HCT116 (cell line): ENCODE data around the gene ICA1. TPM values are rescaled to one million over a fixed set of nuclear protein-coding genes. Genes with fewer than 3 reads are reported as not detected.

Experiments
- ATAC-seq: fragments of 200-7000 bp; cut with Tn5 transposase; 2 replicates; pipeline ENCODE4 v1.9.1; 2020; ENCODE audit warnings: mild to moderate bottlenecking, moderate library complexity
- BruUV-seq: library from RNA; stranded (reverse); fragments of 400-500 nt; replicated peaks from 2 replicates; lab custom pipeline; 2021; lab: Mats Ljungman, UMichigan
- CTCF ChIA-PET: fragments of 300-600 bp; sonication (Branson Sonifier 250); formaldehyde crosslinking; loops from one replicate; lab custom pipeline; 2021; ENCODE audit warnings: antibody characterized with exemption; lab: Charles Lee
- POLR2A ChIA-PET: fragments of 300-600, 350-600 bp; sonication (Branson Sonifier 250); formaldehyde crosslinking; loops from one replicate; lab custom pipeline; 2021; ENCODE audit warnings: antibody characterized with exemption; lab: Charles Lee
- RAD21 ChIA-PET, 2 experiments: fragments of 300-600 bp; sonication (Branson Sonifier 250); formaldehyde crosslinking; loops; one replicate each; lab custom pipeline; 2023; ENCODE audit warnings: low total read pairs in 2 of 2; ENCODE audit not compliant: uncharacterized antibody in 2 of 2, unreplicated experiment in 2 of 2, low non-redundant PET in 1 of 2; lab: Charles Lee
- DNase-seq: peaks from one replicate; pipeline ENCODE4 v3.0.0-alpha.2; 2010; ENCODE audit warnings: low read depth, low spot score
- H2AFZ ChIP-seq: fragments of 200-600 bp; shearing (Covaris generic), sonication (generic); 2 replicates; pipeline ENCODE4 v1.6.1; 2017; ENCODE audit warnings: low read depth, mixed run types, mixed read lengths, antibody characterized with exemption, low read length; ENCODE audit not compliant: poor library complexity, severe bottlenecking
- H3K27ac ChIP-seq: 2 replicates; pipeline ENCODE4 v1.5.1; 2012; ENCODE audit warnings: low read depth, low read length
- H3K27me3 ChIP-seq: fragments of 200-600 bp; sonication (generic); 2 replicates; pipeline ENCODE4 v1.6.1; 2016; ENCODE audit warnings: mixed run types, low read length, mixed read lengths; ENCODE audit not compliant: insufficient read depth
- H3K36me3 ChIP-seq, 2 experiments: fragments of 200-500 bp in 1 of 2; fragments of 200-600 bp in 1 of 2; sonication (Bioruptor generic) in 1 of 2; sonication (generic) in 1 of 2; 2 replicates each; pipeline versions ENCODE4 v1.5.1 to v1.6.1; 2014 to 2016; ENCODE audit warnings: low read length in 2 of 2, inconsistent platforms in 1 of 2, mixed read lengths in 1 of 2, mixed run types in 1 of 2; ENCODE audit not compliant: insufficient read depth in 2 of 2, control insufficient read depth in 1 of 2
- H3K4me1 ChIP-seq, 2 experiments: fragments of 200-600 bp in 1 of 2; sonication (generic) in 1 of 2; 2 replicates each; pipeline versions ENCODE4 v1.5.1 to v1.6.1; 2012 to 2017; ENCODE audit warnings: low read length in 2 of 2, inconsistent platforms in 1 of 2, mild to moderate bottlenecking in 1 of 2, mixed read lengths in 1 of 2, mixed run types in 1 of 2, moderate library complexity in 1 of 2; ENCODE audit not compliant: insufficient read depth in 2 of 2, control insufficient read depth in 1 of 2
- H3K4me2 ChIP-seq: fragments of 200-600 bp; sonication (generic); 2 replicates; pipeline ENCODE4 v1.6.1; 2017; ENCODE audit warnings: mixed run types, low read length, mixed read lengths
- H3K4me3 ChIP-seq, 2 experiments: fragments of 200-600 bp in 1 of 2; sonication (generic) in 1 of 2; replicated peaks in 1 of 2; 2 replicates each; pipeline ENCODE4 v1.5.1; 2011 to 2016; ENCODE audit warnings: low read length in 2 of 2, control low read depth in 1 of 2, low read depth in 1 of 2, mild to moderate bottlenecking in 1 of 2, mixed read lengths in 1 of 2, mixed run types in 1 of 2
- H3K79me2 ChIP-seq: fragments of 200-600 bp; sonication (generic); 2 replicates; pipeline ENCODE4 v1.6.1; 2017; ENCODE audit warnings: mild to moderate bottlenecking, mixed run types, low read length, moderate library complexity, mixed read lengths; ENCODE audit not compliant: insufficient read depth
- H3K9ac ChIP-seq: fragments of 200-600 bp; sonication (generic); 2 replicates; pipeline ENCODE4 v1.6.1; 2016; ENCODE audit warnings: low read length, mixed read lengths
- H3K9me2 ChIP-seq: fragments of 200-600 bp; sonication (generic), shearing (Covaris generic); 2 replicates; pipeline ENCODE4 v1.6.1; 2017; ENCODE audit warnings: mixed run types, mild to moderate bottlenecking, moderate library complexity; ENCODE audit not compliant: insufficient read depth
- H3K9me3 ChIP-seq, 2 experiments: fragments of 200-500 bp in 1 of 2; fragments of 200-600 bp in 1 of 2; sonication (Bioruptor generic) in 1 of 2; sonication (generic) in 1 of 2; 2 replicates each; pipeline ENCODE4 v1.6.1; 2014 to 2017; ENCODE audit warnings: low read length in 2 of 2, mixed read lengths in 2 of 2, inconsistent platforms in 1 of 2, low read depth in 1 of 2, mild to moderate bottlenecking in 1 of 2, mixed run types in 1 of 2, moderate library complexity in 1 of 2; ENCODE audit not compliant: control insufficient read depth in 1 of 2, insufficient read depth in 1 of 2
- H4K20me1 ChIP-seq: fragments of 200-600 bp; sonication (generic), shearing (Covaris generic); 2 replicates; pipeline ENCODE4 v1.6.1; 2017; ENCODE audit warnings: mixed run types, mild to moderate bottlenecking, moderate library complexity; ENCODE audit not compliant: insufficient read depth
- ATF3 ChIP-seq: IDR thresholded peaks from 2 replicates; pipeline ENCODE4 v1.6.1; 2012
- ELF1 ChIP-seq: IDR thresholded peaks from 2 replicates; pipeline ENCODE4 v1.6.1; 2012; ENCODE audit warnings: low read depth, borderline replicate concordance
- EZH2 ChIP-seq: fragments of 200-600 bp; sonication (generic); IDR thresholded peaks from 2 replicates; pipeline ENCODE4 v1.6.1; 2017; ENCODE audit warnings: antibody characterized with exemption, mixed run types
- EZH2phosphoT487 ChIP-seq: fragments of 200-600 bp; IDR thresholded peaks from 2 replicates; pipeline ENCODE4 v1.6.1; 2018; ENCODE audit warnings: antibody characterized with exemption, borderline replicate concordance
- FOSL1 ChIP-seq: IDR thresholded peaks from 2 replicates; pipeline ENCODE4 v1.6.1; 2012; ENCODE audit warnings: low read depth
- JUND ChIP-seq: IDR thresholded peaks from 2 replicates; pipeline ENCODE4 v1.6.1; 2012
- MAX ChIP-seq: IDR thresholded peaks from 2 replicates; pipeline ENCODE4 v1.6.1; 2012
- POLR2A ChIP-seq: IDR thresholded peaks from 2 replicates; pipeline ENCODE4 v1.7.0; 2011; ENCODE audit warnings: borderline replicate concordance; ENCODE audit not compliant: insufficient read depth, insufficient read length; ENCODE audit errors: extremely low read depth
- POLR2AphosphoS5 ChIP-seq: IDR thresholded peaks from 2 replicates; pipeline ENCODE4 v1.6.1; 2011; ENCODE audit warnings: mild to moderate bottlenecking, low read depth, low read length, moderate library complexity
- RAD21 ChIP-seq: IDR thresholded peaks from 2 replicates; pipeline ENCODE4 v1.6.1; 2012; ENCODE audit warnings: low read depth, mild to moderate bottlenecking
- REST ChIP-seq: IDR thresholded peaks from 2 replicates; pipeline ENCODE4 v1.6.1; 2012; ENCODE audit warnings: low read depth
- SIN3A ChIP-seq: IDR thresholded peaks from 2 replicates; pipeline ENCODE4 v1.6.1; 2012; ENCODE audit warnings: low read depth
- SP1 ChIP-seq: IDR thresholded peaks from 2 replicates; pipeline ENCODE4 v1.6.1; 2012; ENCODE audit warnings: low read depth
- SRF ChIP-seq: IDR thresholded peaks from 2 replicates; pipeline ENCODE4 v1.6.1; 2012; ENCODE audit warnings: low read depth
- TCF7L2 ChIP-seq: IDR thresholded peaks from 2 replicates; pipeline ENCODE4 v1.7.0; 2011; ENCODE audit warnings: borderline replicate concordance, inconsistent platforms; ENCODE audit not compliant: insufficient read depth, insufficient read length; ENCODE audit errors: extremely low read depth
- YY1 ChIP-seq: IDR thresholded peaks from 2 replicates; pipeline ENCODE4 v1.6.1; 2011; ENCODE audit warnings: low read length, low read depth, moderate library complexity, mild to moderate bottlenecking; ENCODE audit not compliant: insufficient replicate concordance; ENCODE audit errors: extremely low read depth
- ZBTB33 ChIP-seq: IDR thresholded peaks from 2 replicates; pipeline ENCODE4 v1.6.1; 2011; ENCODE audit warnings: mild to moderate bottlenecking, low read length, moderate library complexity; ENCODE audit not compliant: insufficient replicate concordance; ENCODE audit errors: extremely low read depth
- ZFX ChIP-seq: fragments of 450-650 bp; IDR thresholded peaks from 2 replicates; pipeline ENCODE4 v1.6.1; 2017
- intact Hi-C: fragments of 100-400 bp; cut with micrococcal nuclease; formaldehyde crosslinking; loops from 2 replicates; pipeline ENCODE4 v1.10.0; 2022
- total RNA-seq: library from RNA; stranded (reverse); gene quantifications from one replicate; pipeline ENCODE4 v1.2.1, GENCODE V29; 2021; ENCODE audit not compliant: unreplicated experiment

ICA1 gene
- total RNA-seq, 1 experiment from 2014 or later = 16.4 TPM

GRCh38 chr7:8151161-8151725, 110.7 kb downstream of the ICA1 start:
- DNase-seq (no peak), ATAC-seq (no peak)
- H3K27me3 ChIP-seq = no peaks in the 10 kb centered on the region
- TF ChIP-seq JUND = no peak
- no peak for TF ChIP-seq ELF1
- TF ChIP-seq SRF = no peak
- no peak for TF ChIP-seq EZH2
- no peak for TF ChIP-seq TCF7L2
- no peak for TF ChIP-seq SP1
- TF ChIP-seq FOSL1 = no peak
- no peak for TF ChIP-seq POLR2AphosphoS5
- TF ChIP-seq SIN3A = no peak
- no peak for TF ChIP-seq MAX
- no peak for TF ChIP-seq ATF3
- no peak for TF ChIP-seq POLR2A
- no peak for TF ChIP-seq RAD21
- no peak for TF ChIP-seq YY1
- TF ChIP-seq ZBTB33 = no peak
- TF ChIP-seq EZH2phosphoT487 = no peak
- no peak for TF ChIP-seq REST
- TF ChIP-seq ZFX = no peak
- no peaks in the 10 kb centered on the region for H3K36me3 ChIP-seq
- BruUV-seq = no TSS peak
- no peaks in the 10 kb centered on the region for H3K9me2 ChIP-seq
- H4K20me1 ChIP-seq = no peaks in the 10 kb centered on the region
- no peak overlapping the region for H3K27ac ChIP-seq
- H3K9me3 ChIP-seq = no peaks in the 10 kb centered on the region
- ChIA-PET RAD21 (no interaction called here), POLR2A (no interaction called here), CTCF (no interaction called here)
- H3K4me2 ChIP-seq = no peak overlapping the region
- H3K4me1 ChIP-seq = no peaks in the 10 kb centered on the region
- H3K9ac ChIP-seq = no peak overlapping the region
- intact Hi-C loops = no loop called here
- H3K4me3 ChIP-seq = no peak overlapping the region
- no peak overlapping the region for H2AFZ ChIP-seq
- no peaks in the 10 kb centered on the region for H3K79me2 ChIP-seq
